Uterus (tissue), 2 donors: ENCODE results near the gene RAB3B.

Experiments
- CTCF ChIP-seq, 4 experiments: fragments of 200-600 bp in 2 of 4; fragments of 450-650 bp in 2 of 4; sonication (generic) in 2 of 4; IDR thresholded peaks; one replicate each; pipeline ENCODE4 v1.5.1; 2016 to 2019; ENCODE audit warnings: antibody characterized with exemption in 4 of 4, mild to moderate bottlenecking in 2 of 4, moderate library complexity in 1 of 4
- POLR2A ChIP-seq, 2 donors: fragments of 450-650 bp; IDR thresholded peaks; one replicate each; pipeline ENCODE4 v1.6.1; 2016; ENCODE audit warnings: antibody characterized with exemption in 2 of 2, mild to moderate bottlenecking in 1 of 2, moderate library complexity in 1 of 2

GRCh38 chr1:51875291-51875772, 115.2 kb downstream of the RAB3B start:
- no peak for TF ChIP-seq CTCF (IDR thresholded peaks at IDR 0.05)
- no peak for TF ChIP-seq POLR2A (IDR thresholded peaks at IDR 0.05)
